Upper lobe of right lung (tissue), 1 donor: ENCODE data around the gene MCTP1. TPM values are rescaled to one million over a fixed set of nuclear protein-coding genes. Genes with fewer than 3 reads are reported as not detected.
A peak's percentile ranks its signal among the peaks of the same experiment; 100 is the strongest.

Experiments used
- ATAC-seq: fragments of 200-7000 bp; cut with Tn5 transposase; one replicate; pipeline ENCODE4 v1.9.1; 2020; ENCODE audit warnings: mild to moderate bottlenecking, moderate library complexity
- DNase-seq: peaks from one replicate; pipeline ENCODE4 v3.0.0-alpha.2; 2020
- H3K27ac ChIP-seq: fragments of 200-600 bp; one replicate; pipeline ENCODE4 v1.8.0; 2022
- H3K27me3 ChIP-seq: fragments of 200-600 bp; one replicate; pipeline ENCODE4 v1.8.0; 2022; ENCODE audit warnings: mild to moderate bottlenecking
- H3K36me3 ChIP-seq: fragments of 200-600 bp; one replicate; pipeline ENCODE4 v1.8.0; 2022
- H3K4me1 ChIP-seq: fragments of 200-600 bp; one replicate; pipeline ENCODE4 v1.8.0; 2022
- H3K4me3 ChIP-seq: fragments of 200-600 bp; one replicate; pipeline ENCODE4 v1.8.0; 2022; ENCODE audit warnings: mild to moderate bottlenecking
- H3K9me3 ChIP-seq: fragments of 200-600 bp; one replicate; pipeline ENCODE4 v1.8.0; 2022
- intact Hi-C: fragments of 100-400 bp; cut with DNase I; formaldehyde crosslinking; loops from one replicate; pipeline ENCODE4 v1.11.0; 2022
- total RNA-seq: library from RNA; stranded (reverse); fragmentation: NEBNext Ultra II Directional; extraction: Animal tissue kit (Norgen Biotek cat#: 25700); gene quantifications from one replicate; pipeline ENCODE4 v1.2.1, GENCODE V29; 2021
- TF ChIP-seq, protein P1 (sequence below): fragments of 200-600 bp; IDR thresholded peaks from one replicate; pipeline ENCODE4 v1.8.0; 2022; ENCODE audit warnings: antibody characterized with exemption
- donor health status: DM: no; HTN: yes; CAD: no; lungs with severe emphysema.

MCTP1 gene
- total RNA-seq, 1 donor from 2014 or later: 40.7 TPM

DNA sequence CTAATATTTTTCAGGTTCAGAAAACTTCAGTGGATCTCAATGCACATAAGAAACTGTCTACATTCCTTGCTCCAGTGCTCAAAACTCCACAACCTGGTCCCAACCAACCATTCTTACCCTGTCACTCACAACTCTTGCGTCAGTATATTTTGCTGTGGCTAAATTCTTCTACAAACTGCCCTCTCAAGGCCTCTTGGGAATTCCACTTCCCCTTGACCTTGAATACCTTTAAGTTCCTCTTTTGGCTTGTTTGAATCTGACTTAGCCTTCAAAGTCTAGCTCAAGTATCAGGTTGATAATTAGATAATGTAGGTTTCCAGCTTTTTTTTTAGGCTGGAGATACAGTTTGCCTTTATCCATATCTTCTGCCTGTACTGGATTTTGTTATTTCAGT, 538.2 kb downstream of the MCTP1 start:
- H3K27ac ChIP-seq: no peak overlapping the region
- ATAC-seq: peak; percentile 80

DNA sequence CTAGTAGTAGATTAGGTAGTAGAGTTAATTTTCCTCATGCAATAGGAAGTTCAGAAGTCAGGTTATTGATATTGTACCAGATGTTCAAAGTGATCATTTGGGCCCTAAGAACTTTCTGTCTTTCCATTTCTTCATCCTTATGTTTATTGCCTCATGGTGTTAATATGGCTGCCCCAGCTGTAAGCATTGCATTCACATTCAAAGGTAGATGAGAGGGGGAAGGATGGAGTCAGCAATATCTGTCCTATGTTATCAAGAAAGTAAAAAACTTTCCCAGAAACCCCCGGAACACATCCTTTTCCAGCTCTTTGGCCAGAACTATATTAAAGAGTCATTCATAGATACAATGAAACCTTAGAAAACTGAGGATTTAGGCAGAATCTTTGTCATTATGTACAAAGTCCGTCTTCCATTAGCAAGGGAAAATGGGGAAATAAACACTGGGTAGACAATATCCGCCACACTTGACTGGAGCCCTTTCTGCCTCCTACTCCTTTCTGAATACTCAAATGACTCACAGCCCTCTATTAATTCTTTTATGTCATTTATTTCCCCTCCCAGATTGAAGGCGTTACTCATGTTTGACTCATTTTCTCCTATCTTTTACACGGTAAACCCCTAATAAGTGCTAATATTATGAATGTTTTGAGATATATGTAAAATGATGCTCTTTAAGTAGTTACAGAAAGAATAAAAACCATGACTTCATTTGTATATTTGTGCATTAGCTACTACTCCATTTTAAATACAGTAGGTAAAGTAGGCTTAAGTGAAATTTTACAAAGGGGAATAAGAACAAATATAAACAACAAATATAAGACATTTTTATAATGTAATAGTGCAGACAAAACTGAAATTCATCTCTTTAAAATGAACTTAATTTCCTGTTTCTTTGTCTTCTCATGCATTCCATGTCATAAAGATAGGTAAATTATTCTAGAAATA, 538.8 kb downstream of the MCTP1 start:
- Histone ChIP-seq H3K27me3 (no peaks in the 10 kb centered on the region), H3K27ac (no peak overlapping the region), H3K4me3 (no peak overlapping the region), H3K36me3 (no peaks in the 10 kb centered on the region), H3K9me3 (no peaks in the 10 kb centered on the region), H3K4me1 (no peaks in the 10 kb centered on the region)
- TF ChIP-seq, protein P1, sequence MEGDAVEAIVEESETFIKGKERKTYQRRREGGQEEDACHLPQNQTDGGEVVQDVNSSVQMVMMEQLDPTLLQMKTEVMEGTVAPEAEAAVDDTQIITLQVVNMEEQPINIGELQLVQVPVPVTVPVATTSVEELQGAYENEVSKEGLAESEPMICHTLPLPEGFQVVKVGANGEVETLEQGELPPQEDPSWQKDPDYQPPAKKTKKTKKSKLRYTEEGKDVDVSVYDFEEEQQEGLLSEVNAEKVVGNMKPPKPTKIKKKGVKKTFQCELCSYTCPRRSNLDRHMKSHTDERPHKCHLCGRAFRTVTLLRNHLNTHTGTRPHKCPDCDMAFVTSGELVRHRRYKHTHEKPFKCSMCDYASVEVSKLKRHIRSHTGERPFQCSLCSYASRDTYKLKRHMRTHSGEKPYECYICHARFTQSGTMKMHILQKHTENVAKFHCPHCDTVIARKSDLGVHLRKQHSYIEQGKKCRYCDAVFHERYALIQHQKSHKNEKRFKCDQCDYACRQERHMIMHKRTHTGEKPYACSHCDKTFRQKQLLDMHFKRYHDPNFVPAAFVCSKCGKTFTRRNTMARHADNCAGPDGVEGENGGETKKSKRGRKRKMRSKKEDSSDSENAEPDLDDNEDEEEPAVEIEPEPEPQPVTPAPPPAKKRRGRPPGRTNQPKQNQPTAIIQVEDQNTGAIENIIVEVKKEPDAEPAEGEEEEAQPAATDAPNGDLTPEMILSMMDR: no peak
- intact Hi-C loops: no loop called here
- ATAC-seq: no peak
- DNase-seq: no peak

More for the DNA sequence above, 538.2 kb downstream of the MCTP1 start:
- no peak for DNase-seq
- intact Hi-C loops: no loop called here
- Histone ChIP-seq H3K9me3 (no peaks in the 10 kb centered on the region), H3K4me3 (no peak overlapping the region), H3K36me3 (no peaks in the 10 kb centered on the region), H3K4me1 (no peaks in the 10 kb centered on the region), H3K27me3 (no peaks in the 10 kb centered on the region)
- TF ChIP-seq, protein P1: no peak

DNA sequence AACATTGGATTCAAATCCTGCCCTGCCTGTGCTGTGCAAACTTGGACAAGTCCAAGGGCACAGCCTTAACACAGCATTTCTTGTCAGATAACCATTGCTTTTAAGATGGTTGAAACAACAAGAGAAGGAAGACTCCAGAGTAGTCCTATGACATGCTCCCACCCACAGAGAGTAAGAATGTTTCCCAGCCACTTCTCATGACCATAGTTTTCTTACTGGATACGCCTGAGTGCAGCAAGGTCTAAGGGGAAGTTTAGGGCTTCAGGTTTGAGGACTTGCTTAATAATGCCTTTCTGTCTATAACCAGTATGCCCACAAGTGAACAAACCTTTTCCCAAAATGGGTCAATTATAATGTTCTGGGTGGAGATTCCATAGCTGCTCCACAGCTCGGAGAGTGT, 540.0 kb downstream of the MCTP1 start:
- Histone ChIP-seq H3K4me1 (no peaks in the 10 kb centered on the region), H3K9me3 (no peaks in the 10 kb centered on the region), H3K36me3 (no peaks in the 10 kb centered on the region), H3K27me3 (no peaks in the 10 kb centered on the region), H3K27ac (no peak overlapping the region), H3K4me3 (no peak overlapping the region)
- no peak for DNase-seq
- no peak for ATAC-seq
- TF ChIP-seq, protein P1: no peak
- intact Hi-C loops: no loop called here

DNA sequence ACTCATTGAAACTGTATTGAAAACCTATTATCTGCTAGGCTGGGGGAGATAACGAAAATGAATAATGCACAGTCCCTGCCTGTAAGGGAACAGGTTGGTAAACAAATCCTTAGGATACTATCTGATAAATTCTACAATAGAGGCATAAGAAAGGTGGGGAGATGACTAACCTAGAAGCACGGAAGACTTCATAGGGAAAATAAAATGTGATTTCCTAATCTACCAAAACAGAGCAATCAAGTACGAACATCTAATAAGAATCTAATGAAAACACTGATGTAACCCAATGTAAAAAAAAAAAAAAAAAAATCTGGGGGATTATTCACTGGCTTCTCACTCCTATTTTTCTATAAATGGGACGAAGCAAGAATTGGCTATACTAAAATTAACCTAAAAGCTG, 542.0 kb downstream of the MCTP1 start:
- no peaks in the 10 kb centered on the region for H3K27me3 ChIP-seq
- intact Hi-C loops: no loop called here
- no peak for ATAC-seq

DNA sequence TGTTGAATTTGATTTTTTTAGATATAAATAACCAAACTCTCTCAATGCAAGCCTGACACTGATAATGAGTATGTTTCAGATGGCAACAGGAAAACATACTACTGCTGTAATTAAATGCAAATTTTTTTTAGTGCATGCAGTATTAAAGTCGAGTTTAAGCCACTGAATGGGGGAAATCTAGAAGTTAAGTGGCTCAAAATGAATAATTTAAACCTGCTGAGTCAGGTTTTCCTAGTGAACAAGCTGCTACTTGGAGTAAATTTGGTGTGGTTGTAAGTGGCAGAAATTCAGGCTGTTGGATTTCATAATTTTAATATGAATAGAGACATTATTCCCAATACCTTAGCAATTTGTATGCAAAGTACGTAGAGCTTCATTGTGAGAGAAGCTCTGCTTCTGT, 544.6 kb downstream of the MCTP1 start:
- ATAC-seq: no peak

More for the DNA sequence above, 542.0 kb downstream of the MCTP1 start:
- H3K36me3 ChIP-seq: no peaks in the 10 kb centered on the region
- H3K4me3 ChIP-seq: no peak overlapping the region
- H3K4me1 ChIP-seq: no peaks in the 10 kb centered on the region
- TF ChIP-seq, protein P1: no peak
- H3K27ac ChIP-seq: no peak overlapping the region
- no peak for DNase-seq
- no peaks in the 10 kb centered on the region for H3K9me3 ChIP-seq

More for the DNA sequence above, 544.6 kb downstream of the MCTP1 start:
- Histone ChIP-seq H3K9me3 (no peaks in the 10 kb centered on the region), H3K27ac (no peak overlapping the region), H3K36me3 (no peaks in the 10 kb centered on the region), H3K4me1 (no peaks in the 10 kb centered on the region), H3K27me3 (no peaks in the 10 kb centered on the region), H3K4me3 (no peak overlapping the region)
- no peak for DNase-seq
- TF ChIP-seq, protein P1: no peak
- intact Hi-C loops: no loop called here
